G401 (cell line): ENCODE results near the gene LIN28A. TPM values are rescaled to one million over a fixed set of nuclear protein-coding genes. Genes with fewer than 3 reads are reported as not detected.
"Not testable (repeated sequence)": the region's sequence is repeated elsewhere in the genome, so short reads cannot be mapped to it uniquely, and the experiment has no call there.

Experiments used
- DNase-seq: peaks from one replicate; pipeline ENCODE4 v3.0.0-alpha.2; 2015; ENCODE audit warnings: low spot score
- in situ Hi-C: cut with HindIII; loops from 2 replicates; pipeline ENCODE4 v1.10.0; 2016; ENCODE audit warnings: low sequenced_read_pairs, mixed read lengths
- total RNA-seq: library from RNA; depleted of rRNA; stranded (reverse); fragments of >200 nt; shearing (Covaris generic); gene quantifications from 2 replicates; pipeline ENCODE4 v1.2.3, GENCODE V29; 2014

Gene LIN28A
- total RNA-seq, 1 experiment from 2014 or later: 94.7 TPM

DNA sequence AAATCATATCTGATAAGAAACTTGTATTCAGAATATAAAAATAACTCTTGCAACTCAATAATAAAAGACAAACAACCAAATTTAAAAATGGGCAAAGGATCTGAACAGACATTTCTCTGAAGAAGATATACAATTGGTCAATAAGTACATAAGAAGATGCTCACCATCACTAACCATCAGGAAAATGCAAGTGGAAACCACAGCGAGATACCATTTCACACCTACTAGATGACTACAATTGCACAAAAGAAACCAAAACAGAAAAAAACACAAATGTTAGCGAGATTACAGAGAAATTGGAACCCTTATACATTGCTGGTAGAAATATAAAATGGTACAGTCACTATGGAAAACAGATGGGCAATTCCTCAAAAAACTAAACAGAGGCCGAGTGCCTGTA, 26.5 kb upstream of the LIN28A start:
- DNase-seq: no peak
- in situ Hi-C loops: no loop called here

DNA sequence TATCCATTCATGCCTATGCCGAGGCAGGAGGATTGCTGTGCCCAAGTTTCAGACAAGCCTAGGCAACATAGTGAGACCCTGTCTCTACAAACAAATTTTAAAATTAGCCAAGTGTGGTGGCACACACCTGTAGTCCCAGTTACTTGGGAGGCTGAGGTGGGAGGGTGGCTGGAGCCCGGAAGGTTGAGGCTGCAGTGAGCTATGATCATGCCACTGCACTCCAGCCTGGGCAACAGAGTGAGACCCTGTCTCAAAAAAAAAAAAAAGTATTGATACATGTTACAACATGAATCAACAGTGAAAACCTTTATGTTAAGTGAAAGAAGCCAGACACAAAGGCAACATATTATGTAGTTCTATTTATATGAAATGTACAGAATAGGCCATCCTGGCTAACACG, 25.6 kb upstream of the LIN28A start:
- in situ Hi-C loops, DNase-seq: not testable (repeated sequence)

DNA sequence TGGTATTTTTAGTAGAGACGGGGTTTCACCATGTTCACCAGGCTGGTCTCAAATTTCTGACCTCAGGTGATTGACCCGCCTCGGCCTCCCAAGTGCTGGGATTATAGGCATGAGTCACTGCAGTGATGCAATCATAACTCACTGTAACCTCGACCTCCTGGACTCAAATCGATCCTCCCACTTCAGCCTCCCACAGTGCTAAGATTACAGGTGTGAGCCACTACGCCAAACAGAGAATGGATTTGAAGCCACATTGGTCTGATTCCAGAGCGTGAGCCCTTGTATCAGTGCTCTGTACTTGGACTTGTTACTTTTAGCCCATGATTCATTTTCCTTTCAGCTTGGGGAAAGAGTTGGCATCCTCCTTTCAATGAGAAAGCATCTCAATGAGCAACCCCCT, 23.2 kb upstream of the LIN28A start:
- in situ Hi-C loops: no loop called here
- DNase-seq: no peak

DNA sequence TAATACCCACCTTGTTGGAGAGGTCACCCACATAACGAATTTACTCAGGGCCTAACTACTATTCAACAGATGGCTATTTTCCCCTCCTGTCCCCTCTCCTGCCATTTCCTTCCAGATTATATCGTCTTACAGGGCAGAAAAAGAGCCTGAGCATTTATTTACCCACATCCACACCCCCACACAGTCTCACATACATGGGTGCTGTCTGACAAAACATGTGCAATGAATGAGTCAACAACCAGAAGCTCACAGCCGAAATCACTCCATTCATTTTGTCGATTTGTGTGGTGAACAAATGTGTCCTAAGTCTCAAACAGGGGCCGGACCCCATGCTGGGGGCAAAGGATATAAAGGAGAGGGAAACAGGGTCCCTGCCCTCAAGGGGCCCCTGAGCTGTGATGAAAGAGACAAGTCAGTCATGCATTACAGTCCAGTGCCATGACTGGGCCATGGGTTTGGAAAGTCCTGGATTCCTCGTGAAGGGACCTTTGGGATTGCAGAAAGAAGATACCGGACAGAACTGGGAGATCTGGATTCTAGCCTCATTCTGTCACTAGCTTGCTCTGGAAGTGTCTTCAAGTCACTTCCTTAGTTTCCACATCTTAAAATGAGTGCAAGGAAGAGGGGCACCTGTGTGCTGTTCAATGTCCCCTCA, 21.7 kb upstream of the LIN28A start:
- no peak for DNase-seq
- in situ Hi-C loops: no loop called here

DNA sequence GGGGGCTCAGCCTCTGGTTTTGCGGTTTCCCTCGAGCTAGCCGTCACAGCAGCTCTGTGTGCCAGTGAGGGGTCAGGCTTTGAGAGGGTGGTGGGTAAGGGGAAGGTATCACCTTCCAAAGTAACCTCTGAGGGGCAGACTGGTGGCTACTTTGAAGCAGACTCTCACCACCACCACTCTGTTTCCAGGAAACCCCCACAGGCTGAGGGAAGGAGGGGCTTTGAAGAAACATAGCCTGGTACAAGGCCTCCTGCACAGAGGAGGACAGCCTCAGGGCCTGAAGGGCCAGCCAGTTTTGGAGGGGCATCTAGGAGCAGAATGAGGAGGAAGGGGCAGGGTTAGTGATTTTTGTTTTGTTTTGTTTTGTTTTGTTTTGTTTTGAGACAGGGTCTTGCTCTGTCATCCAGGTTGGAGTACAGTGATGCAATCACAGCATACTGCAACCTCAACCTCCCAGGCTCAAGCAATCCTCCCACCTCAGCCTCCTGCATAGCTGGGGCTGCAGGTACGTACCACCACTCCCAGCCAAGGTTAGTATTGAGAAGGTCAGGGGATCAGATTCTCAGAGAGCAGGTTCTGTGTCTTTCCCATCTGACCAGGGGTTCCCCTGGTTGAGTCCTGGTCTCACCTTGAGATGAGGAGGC, 20.9 kb upstream of the LIN28A start:
- in situ Hi-C loops: loop anchor here (5.0 kb wide), 1 partner anchor 47 kb away; no protein-coding TSS in a partner anchor
- no peak for DNase-seq

DNA sequence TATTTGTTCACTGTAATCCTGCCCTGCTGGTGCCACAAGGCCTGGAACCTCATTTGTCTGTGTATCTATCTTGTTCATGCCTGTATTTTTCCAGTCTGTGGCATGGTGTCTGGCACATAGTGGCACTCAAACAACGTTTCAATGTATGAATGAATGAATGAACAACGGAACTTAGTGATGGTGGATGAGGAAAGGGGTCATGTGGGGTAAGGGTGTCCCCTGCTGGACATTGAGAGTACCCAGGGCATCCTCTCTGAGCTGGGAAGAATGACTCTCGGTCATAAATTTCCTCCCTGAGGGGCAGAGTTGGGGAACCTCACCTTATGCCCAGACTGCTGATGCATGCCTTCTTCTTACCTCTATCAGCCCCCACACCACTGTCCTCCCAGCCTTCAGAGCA, 19.2 kb upstream of the LIN28A start:
- no peak for DNase-seq
- in situ Hi-C loops: loop anchor here (5.0 kb wide), 1 partner anchor 49 kb away; no protein-coding TSS in a partner anchor

DNA sequence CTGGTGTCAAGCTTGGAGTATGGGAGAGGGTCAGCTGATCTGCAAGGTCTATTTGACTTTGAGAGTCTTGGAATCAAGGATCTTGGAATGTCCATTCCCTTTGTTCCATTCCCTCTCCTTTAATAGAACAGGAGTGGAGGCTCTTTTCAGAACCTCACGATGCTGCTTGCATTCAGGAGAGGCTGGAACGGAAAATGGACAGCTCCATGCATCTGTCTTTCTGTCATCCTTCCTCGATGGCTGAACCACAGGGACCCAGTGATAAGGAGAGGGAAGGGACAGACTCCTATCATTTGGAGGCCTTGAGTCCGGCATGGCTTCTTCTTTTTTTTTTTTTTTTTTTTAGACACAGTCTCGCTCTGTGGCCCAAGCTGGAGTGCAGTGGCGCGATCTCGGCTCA, 14.9 kb upstream of the LIN28A start:
- no peak for DNase-seq
- in situ Hi-C loops: no loop called here

DNA sequence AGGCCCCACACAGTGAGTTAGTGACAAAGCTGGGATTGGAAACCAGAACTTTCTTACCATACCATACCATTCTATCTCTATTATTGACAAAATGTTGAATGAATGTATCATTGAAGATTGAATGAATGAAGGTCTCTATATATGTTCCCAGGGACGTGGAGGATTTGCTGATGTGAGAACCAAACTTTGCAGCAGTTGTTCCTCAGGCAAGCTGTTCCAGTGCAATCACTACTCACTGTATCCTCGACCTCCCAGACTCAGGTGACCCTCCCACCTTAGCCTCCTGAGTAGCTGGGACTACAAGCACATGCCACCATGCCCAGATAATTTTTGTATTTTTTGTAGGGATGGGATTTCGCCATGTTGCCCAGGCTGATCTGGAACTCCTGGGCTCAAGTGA, 11.6 kb upstream of the LIN28A start:
- DNase-seq: no peak

DNA sequence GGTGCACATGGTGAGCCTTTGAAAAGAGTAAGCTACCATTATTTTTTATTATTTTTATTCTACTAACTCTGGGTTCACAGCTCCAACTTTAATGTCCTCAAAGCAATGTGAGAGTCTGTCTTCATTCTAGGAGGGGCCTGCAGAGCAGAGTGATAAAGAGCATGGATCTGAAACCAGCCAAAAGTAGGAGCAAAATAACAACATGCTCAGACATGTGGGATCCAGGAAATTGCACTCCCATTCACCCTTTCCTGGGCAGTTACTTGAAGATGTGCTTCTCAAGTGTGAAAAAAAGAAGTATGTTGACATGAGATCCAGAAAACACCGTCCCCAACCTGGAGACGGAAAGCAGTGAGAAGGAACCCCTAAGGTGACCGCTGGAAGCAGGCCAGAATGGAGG, 8.7 kb upstream of the LIN28A start:
- DNase-seq: no peak
- in situ Hi-C loops: no loop called here

More for the DNA sequence above, 11.6 kb upstream of the LIN28A start:
- in situ Hi-C loops: no loop called here

DNA sequence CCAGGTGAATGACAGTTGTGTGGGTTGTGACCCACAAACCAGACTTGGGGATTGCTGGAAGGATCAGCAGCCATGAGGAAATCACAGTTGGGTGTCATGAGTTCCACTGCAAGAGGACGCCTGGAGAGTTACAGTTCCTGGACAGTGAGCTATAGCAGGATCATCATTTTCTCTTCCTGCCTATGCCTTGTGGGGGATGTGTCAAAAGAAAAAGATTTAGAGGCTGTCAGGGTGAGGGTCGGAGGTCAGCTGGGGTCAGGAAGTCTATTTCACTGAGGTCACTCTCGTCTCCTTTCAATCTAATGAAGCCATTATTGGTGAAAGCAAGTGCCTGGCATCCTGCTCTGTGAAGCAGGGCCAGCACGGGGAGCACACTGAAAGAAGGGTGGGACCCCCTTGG, 7.0 kb upstream of the LIN28A start:
- no peak for DNase-seq
- in situ Hi-C loops: no loop called here

DNA sequence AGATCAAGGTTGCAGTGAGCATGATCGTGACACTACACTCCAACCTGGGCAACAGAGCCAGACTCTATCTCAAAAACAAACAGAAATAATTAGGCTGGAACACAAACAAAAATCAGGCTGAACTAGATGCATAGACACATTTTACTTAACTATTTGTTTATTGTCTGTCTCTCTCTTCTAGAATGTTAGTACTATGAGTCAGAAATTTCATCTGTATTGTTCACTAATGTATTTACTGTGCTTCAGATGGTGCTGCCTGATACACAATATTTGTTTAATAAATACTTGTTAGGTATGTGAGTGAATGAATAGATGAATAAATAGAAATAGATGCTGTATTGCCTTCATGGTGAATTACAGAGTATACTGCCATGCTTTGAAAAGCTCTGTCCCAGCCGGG, 6.0 kb upstream of the LIN28A start:
- in situ Hi-C loops: no loop called here
- DNase-seq: no peak

DNA sequence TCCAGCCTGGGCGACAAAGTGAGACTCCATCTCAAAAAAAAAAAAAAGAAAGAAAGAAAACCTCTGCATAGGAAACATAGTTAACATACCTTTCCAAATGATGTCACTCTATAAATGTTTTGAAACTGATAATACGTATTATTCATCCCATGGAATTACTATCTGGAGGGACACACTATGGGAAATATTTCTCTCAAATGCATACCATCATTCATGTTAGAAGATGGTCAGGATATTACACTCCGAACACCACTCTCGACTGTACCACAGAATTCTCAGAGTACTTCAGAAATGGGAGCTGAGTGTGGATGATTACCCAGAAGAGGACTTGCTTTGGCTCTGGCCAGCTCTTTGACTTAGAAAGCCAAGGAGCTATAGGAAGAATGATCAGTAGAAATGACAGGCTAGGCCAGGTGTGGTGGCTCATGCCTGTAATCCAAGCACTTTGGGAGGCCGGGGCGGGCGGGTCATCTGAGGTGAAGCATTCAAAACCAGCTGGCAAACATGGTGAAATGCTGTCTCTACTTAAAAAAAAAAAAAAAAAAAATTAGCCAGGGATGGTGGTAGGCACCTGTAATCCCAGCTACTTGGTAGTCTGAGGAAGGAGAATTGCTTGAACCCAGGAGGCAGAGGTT, 5.2 kb upstream of the LIN28A start:
- DNase-seq: no peak
- in situ Hi-C loops: no loop called here

DNA sequence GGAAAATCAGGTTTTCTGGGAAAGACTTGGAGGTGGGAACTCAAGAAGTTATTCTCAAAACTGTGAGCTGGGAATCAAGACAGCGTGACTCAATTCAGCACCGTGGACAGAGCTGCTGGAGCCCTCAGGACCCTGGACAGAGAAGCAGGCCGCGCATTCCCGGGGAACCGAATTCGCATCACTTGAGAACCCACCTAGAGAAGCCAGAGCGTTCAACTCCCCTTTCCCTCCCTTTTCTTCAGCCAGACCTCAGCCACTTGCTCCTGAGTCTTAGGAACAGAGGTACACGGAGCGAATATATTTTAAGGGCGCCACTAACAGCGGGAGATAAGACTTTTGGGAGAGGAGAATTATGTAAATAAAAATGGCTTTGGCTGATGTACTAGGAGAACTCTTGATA, 2.0 kb upstream of the LIN28A start:
- in situ Hi-C loops: no loop called here
- DNase-seq: peak; percentile 43

DNA sequence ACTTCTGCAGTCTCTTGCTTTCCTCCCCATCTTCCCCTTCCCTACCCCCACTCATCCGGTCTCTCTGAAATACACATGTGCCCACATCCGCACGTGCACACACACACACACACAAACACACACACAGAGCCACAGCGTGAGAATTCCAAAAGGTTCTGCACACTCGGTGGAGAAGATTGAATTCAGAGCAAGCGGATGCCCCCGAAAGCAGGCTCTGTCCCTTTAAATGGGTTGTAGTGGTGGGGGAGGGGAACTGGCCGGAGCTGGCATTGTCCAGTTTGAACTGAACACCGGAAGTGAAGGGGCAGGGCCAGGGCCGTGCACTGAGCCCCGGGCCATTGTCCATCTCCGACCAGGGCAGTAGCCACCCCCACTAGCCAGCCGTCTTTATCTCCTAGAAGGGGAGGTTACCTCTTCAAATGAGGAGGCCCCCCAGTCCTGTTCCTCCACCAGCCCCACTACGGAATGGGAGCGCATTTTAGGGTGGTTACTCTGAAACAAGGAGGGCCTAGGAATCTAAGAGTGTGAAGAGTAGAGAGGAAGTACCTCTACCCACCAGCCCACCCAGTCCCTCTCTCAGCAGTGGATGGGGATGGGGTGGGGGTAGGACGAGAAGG, 1.3 kb upstream of the LIN28A start:
- peak; percentile 65 for DNase-seq
- in situ Hi-C loops: no loop called here

DNA sequence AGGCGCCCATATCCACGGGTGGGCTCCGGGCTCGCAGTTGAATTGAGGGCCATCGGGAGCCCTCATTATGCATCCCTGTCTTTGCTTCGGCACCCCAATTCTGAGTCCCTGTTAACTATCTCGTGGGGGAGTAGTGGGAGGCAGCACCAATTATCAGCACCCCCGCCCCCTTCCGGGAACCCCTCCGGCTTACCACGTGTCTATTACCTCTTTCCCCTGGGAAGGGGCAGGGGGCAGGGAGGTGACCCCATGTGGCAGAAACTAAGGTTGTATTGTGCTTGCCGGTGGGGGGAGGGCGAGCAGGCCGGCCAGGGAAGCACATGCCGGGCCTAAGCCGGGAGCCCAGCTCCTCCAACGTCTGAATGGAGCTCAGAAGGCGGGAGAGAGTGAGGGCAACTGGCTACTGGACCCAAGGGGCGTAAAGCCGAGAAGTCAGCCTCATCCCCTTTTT, 1.0 kb downstream of the LIN28A start:
- no peak for DNase-seq
- in situ Hi-C loops: no loop called here

DNA sequence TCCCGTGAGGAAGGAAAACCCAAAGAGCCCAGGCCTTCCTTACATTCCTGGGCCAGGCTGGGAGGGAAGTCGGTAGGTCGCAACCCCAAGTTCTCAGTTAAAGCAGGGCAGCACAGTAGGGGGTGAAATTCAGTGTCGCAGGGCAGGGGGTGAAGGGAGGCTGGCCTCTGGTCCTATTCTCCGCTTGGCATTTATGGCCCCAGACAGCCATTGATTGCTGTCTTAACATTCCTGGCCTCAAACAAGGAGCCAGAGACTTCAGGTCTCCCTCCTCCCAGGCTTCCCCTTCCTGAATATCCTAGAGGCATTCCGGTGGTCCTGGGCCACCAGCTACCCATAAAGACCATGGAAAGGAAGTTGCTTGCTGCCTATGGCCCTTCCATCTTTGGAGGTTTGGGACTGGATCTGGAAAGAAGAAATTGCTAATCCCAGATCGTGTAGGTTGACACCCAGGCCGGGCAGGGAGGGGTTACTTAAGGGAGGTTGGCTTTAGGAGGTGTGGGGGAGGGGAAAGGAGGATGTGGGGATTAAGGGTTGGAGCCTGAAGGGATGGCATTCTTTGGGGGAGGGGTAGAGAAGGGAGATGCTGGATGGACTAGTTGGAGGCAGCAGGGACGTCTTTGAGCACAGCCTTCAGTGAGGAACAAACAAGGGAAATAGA, 1.7 kb downstream of the LIN28A start:
- peak; percentile 41 for DNase-seq
- in situ Hi-C loops: no loop called here

DNA sequence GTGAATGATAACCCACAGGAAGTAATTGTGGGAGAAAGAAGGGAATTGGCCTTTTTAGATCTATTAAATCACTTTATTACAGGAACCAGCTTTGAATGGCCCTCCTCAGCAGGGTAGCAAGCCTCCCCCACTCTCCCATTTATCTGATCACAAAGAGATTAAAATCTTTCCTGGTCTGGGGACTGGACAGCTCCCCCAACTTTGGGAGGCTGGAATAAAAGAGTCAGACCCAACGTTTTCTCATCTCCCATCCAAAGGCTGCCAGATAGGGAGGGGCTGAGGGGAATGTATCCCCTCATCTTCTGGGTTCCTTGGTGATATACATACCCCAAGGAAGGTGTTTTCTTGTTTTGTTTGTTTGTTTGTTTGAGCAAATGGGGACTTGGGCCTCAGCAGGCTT, 2.4 kb downstream of the LIN28A start:
- in situ Hi-C loops: no loop called here
- DNase-seq: no peak

DNA sequence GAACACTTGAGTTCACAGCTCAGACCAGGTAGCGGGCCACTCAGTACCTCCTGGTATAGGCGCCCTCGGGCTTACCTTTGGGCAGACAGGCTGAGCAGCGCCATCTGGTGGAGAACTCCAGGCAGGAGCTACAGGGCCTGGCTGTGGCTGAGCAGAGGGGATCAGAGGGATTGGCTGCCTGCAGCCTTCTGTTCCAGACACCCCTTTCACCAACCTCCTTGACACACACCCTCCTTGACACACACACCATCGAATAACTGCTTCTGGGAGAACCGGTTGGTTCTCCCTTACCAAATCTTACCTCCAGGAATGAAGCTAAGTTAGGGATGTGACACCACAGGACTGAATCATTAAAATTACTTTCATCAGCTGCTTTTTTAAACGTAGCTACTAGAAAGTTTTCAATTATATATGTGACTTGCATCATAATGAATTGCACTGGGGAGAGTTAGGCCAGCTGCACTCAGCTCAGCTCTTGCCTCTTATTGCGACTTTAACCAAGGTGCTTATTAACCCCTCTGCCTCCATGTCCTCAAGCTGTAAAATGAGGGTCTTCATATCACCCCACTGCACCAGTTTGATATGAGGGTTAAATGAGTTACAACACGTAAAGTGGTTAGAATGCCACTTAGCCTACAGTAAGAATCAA, 6.6 kb downstream of the LIN28A start:
- DNase-seq: peak; percentile 81
- in situ Hi-C loops: no loop called here

DNA sequence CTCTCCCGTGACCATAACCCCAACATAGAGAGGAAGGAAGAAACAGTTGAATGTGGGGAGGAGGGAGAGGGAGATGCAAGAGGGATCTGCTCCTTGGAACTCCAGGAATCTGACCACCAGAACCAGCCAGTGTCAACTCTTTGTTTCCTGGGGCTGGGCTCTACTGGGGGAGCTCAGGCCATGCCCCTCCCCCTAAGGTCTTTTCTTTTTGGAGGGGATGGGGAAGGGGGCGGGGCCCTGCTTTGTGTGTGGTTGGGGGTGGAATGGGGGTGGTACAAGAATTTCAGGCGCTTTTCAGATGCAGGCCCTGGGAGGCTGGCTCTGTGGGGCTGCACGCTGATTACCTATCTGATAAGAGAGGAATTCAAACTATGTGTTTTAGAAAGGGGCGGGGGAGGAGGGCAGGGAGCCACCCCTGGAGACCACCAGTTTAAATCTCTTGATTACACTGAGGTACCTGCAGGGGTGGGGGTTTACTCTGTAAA, 8.3 kb downstream of the LIN28A start:
- DNase-seq: no peak
- in situ Hi-C loops: no loop called here
